Hematopoietic multipotent progenitor cell (in vitro differentiated cells): ENCODE data around the gene MERTK. TPM values are rescaled to one million over a fixed set of nuclear protein-coding genes. Genes with fewer than 3 reads are reported as not detected.
"Not testable (repeated sequence)": the region's sequence is repeated elsewhere in the genome, so short reads cannot be mapped to it uniquely, and the experiment has no call there.

Experiments used
- DNase-seq, 3 donors: peaks; one replicate each; pipeline ENCODE4 v3.0.0-alpha.2; 2011 to 2015; ENCODE audit warnings: low read depth in 2 of 3, low spot score in 2 of 3
- total RNA-seq: library from RNA; depleted of rRNA; stranded (reverse); fragments of >200 nt; gene quantifications from one replicate; pipeline ENCODE4 v1.2.3, GENCODE V29; 2012

The MERTK gene
- total RNA-seq, 1 donor, result 8.6 TPM

- DNase-seq, result no peak
Observed at GRCh38 chr2:111909079-111909478, 10.7 kb downstream of the MERTK start.

- not testable (repeated sequence) for DNase-seq
Observed at GRCh38 chr2:111909997-111910396, 11.6 kb downstream of the MERTK start.

GRCh38 chr2:111910609-111911277 is 12.3 kb downstream of the MERTK start:
- DNase-seq, result no peak

GRCh38 chr2:111911295-111911977 is 13.0 kb downstream of the MERTK start:
- DNase-seq, result not testable (repeated sequence)

- DNase-seq, result no peak
Observed at GRCh38 chr2:111912547-111912946, 14.1 kb downstream of the MERTK start.

- no peak for DNase-seq
Observed at GRCh38 chr2:111917106-111917505, 18.7 kb downstream of the MERTK start.

- no peak for DNase-seq
Observed at GRCh38 chr2:111918383-111918806, 20.0 kb downstream of the MERTK start.

GRCh38 chr2:111919365-111919764 is 21.0 kb downstream of the MERTK start:
- peak in 1 of 3 donors; percentile 23 for DNase-seq

- DNase-seq, result no peak
Observed at GRCh38 chr2:111919794-111920608, 21.6 kb downstream of the MERTK start.

GRCh38 chr2:111923276-111923804 is 24.9 kb downstream of the MERTK start:
- DNase-seq, result no peak

- no peak for DNase-seq
Observed at GRCh38 chr2:111924617-111925107, 26.3 kb downstream of the MERTK start.

- no peak for DNase-seq
Observed at GRCh38 chr2:111927723-111928122, 29.3 kb downstream of the MERTK start.

- DNase-seq, result no peak
Observed at GRCh38 chr2:111930409-111930808, 32.0 kb downstream of the MERTK start.

GRCh38 chr2:111930875-111931274 is 32.5 kb downstream of the MERTK start:
- DNase-seq, result no peak

- no peak for DNase-seq
Observed at GRCh38 chr2:111932841-111933291, 34.5 kb downstream of the MERTK start.

GRCh38 chr2:111933900-111934299 is 35.5 kb downstream of the MERTK start:
- DNase-seq, result not testable (repeated sequence)

GRCh38 chr2:111936881-111937280 is 38.5 kb downstream of the MERTK start:
- no peak for DNase-seq

- DNase-seq, result peak in 1 of 3 donors; percentile 13
Observed at GRCh38 chr2:111938392-111938791, 40.0 kb downstream of the MERTK start.

GRCh38 chr2:111940333-111941196 is 42.2 kb downstream of the MERTK start:
- DNase-seq, result no peak

GRCh38 chr2:111941531-111941930 is 43.1 kb downstream of the MERTK start:
- no peak for DNase-seq
